ENCODE results near the gene ENTPD1.
"Not testable (repeated sequence)": the region's sequence is repeated elsewhere in the genome, so short reads cannot be mapped to it uniquely, and the experiment has no call there.

The ENTPD1 gene

DNA sequence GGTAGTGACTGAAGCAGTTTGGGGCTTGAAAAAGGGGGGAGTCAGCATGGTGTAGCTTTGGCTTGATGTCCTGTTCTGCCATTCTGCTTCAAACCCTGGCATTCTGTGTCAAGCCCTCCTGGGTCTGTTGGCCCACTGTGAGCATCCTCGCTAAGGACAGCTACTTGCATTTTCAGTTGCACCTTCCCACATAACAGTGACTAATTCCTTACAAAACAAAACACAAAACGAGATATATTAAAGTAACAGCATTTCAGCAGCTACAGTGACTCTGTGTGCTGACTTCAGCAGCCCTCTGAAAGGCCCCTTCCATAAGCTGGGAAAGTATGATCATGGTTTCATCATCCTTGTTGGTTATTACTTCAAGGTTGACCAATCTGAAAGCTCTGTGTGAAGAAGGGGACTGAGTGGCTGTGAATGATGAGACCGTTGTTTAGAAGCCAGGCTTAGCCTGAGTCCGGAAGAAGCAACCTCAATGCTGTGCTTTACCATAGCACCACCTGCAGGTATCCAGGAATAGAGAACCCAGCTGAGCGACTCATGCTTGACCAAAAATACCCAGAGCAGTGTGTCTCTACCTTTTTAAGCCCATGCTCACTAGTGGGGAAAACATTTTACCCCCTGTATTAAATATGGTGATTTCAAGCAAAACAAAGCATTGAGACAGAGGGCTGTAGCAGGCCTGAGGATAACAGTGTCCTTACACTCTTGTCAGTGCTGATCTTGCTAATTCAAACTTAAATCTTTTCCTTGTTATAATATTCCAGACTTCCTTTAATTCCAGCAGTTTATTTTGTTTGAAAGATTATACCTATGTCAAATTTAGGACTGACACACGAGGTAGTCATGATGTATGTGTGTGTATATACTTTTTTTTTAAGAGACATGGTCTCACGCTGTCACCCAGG lies 109.2 kb downstream of the ENTPD1 start:
- DNase-seq (ENCODE audit: low read depth in 2 of 2): peak; percentile 37 to 46

- no peak for DNase-seq (ENCODE audit: low read depth in 2 of 2)
Measured at GRCh38 chr10:95865814-95866466, 110.0 kb downstream of the ENTPD1 start.

DNA sequence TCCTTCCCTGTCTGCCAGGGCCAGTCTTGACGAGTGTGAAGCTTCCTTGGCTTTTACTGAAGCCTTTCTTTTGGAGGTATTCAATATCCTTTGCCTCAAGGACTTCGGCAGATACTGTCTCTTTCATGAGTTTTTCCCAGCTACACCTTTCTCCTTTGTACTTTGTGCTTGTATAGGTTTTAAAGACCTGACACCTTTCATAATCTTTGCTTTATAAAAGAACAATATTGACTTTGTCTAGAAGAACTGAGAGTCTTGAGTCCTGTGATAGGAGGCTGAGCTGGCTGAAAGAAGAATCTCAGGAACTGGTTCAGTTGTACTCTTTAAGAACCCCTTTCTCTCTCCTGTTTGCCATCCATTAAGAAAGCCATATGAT lies 110.5 kb downstream of the ENTPD1 start:
- no peak for DNase-seq (ENCODE audit: low read depth in 2 of 2)

GRCh38 chr10:95867866-95868265 lies 111.9 kb downstream of the ENTPD1 start:
- DNase-seq (ENCODE audit: low read depth in 2 of 2): no peak

- no peak for DNase-seq (ENCODE audit: low read depth in 2 of 2)
Measured at GRCh38 chr10:95872158-95872711, 116.3 kb downstream of the ENTPD1 start.

- DNase-seq (ENCODE audit: low read depth in 2 of 2): no peak
Measured at GRCh38 chr10:95873139-95873538, 117.2 kb downstream of the ENTPD1 start.

- DNase-seq (ENCODE audit: low read depth in 2 of 2): no peak
Measured at GRCh38 chr10:95873651-95874050, 117.7 kb downstream of the ENTPD1 start.

GRCh38 chr10:95874783-95875182 lies 118.8 kb downstream of the ENTPD1 start:
- DNase-seq (ENCODE audit: low read depth in 2 of 2): not testable (repeated sequence)

- DNase-seq (ENCODE audit: low read depth in 2 of 2): no peak
Measured at GRCh38 chr10:95876756-95877155, 120.8 kb downstream of the ENTPD1 start.

DNA sequence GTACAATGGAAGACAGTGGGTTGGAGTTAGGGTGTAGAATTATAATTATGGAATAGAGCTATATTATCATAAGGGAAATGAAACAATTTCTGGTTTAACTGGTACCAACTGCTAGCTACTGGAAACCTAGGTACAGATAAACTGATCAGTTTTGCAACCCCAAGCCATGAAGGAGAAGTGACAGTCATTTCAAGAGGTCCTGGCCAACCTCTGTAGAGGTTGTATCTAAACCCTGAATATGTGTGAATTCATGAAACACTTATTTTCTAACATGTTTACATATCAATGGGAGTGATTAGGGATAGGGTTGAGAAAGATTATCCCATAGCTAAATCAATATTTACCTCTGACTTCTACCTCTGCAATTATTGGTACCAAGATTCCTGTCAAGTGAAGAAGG lies 121.9 kb downstream of the ENTPD1 start:
- DNase-seq (ENCODE audit: low read depth in 2 of 2): no peak

- no peak for DNase-seq (ENCODE audit: low read depth in 2 of 2)
Measured at GRCh38 chr10:95880704-95881103, 124.7 kb downstream of the ENTPD1 start.

- DNase-seq (ENCODE audit: low read depth in 2 of 2): no peak
Measured at GRCh38 chr10:95881316-95881715, 125.4 kb downstream of the ENTPD1 start.

- no peak for DNase-seq (ENCODE audit: low read depth in 2 of 2)
Measured at GRCh38 chr10:95889830-95890229, 133.9 kb downstream of the ENTPD1 start.

DNA sequence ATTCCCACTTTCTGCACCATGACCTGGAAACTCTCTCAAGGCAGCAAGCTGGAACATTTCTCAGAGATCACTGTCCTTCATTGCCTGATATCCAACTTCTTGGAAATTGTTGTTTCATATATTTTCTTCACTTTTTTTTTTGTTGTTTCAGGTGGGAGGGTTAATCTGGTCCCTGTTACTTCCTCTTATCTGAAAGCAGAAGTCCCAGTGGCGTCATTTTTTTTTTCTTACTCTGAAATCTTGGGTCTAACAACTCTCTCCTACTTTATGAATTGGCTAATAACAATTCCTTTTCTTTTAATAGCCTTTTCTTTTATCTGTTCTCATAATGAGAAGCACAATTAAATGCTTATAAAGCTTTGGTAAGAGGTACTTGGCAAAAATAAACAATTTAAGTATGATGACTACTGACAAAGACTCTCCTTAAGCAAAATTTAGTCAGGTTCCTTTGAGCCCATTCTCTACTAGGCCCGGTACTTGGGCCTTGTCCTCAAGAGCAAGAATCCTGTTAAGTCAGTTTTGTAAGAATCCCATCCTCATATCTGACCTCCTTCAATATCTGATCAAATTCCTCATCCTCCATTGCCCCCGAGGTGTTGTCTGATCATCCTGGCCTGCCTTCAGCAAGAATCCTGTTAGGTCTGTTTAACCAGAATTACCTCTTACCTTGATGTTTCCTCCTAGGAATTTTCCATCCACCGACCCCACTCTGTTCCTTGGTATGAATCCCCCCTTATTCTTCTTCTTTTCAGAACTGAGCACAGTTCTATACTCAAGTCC lies 140.3 kb downstream of the ENTPD1 start:
- DNase-seq (ENCODE audit: low read depth in 2 of 2): no peak

DNA sequence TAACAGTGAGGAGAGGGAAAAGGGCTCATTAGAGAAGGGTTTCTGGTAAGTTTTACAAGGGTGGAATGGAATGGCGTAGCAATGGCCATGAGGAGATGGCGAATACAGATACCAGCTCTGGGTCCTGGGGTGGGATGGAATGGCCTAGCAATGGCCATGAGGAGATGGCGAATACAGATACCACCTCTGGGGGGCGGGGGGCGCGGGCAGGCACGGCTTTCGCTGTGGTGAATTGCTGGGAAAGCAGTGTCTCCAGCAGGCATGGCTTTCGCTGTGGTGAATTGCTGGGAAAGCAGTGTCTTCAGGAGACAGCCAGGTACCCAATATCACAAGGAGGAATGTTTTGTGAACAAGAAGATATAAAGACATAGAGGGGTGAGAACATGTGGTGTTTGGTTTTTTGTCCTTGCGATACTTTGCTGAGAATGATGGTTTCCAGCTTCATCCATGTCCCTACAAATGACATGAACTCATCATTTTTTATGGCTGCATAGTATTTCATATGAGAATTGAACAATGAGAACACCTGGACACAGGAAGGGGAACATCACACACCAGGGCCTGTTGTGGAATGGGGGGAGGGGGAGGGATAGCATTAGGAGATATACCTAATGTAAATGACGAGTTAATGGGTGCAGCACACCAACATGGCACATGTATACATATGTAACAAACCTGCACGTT lies 150.1 kb downstream of the ENTPD1 start:
- DNase-seq (ENCODE audit: low read depth in 2 of 2): not testable (repeated sequence)

- peak in 1 of 2 experiments; percentile 7 for DNase-seq (ENCODE audit: low read depth in 2 of 2)
Measured at GRCh38 chr10:95906677-95907455, 150.9 kb downstream of the ENTPD1 start.

- peak; percentile 36 to 37 for DNase-seq (ENCODE audit: low read depth in 2 of 2)
Measured at GRCh38 chr10:95907456-95908253, 151.7 kb downstream of the ENTPD1 start, which contains the start of gene CC2D2B. Gene CC2D2B (plus strand): TSS chr10:95907975. CDS start chr10:95911324, 3,349 bp downstream.

- DNase-seq (ENCODE audit: low read depth in 2 of 2): no peak
Measured at GRCh38 chr10:95908450-95908849, 152.5 kb downstream of the ENTPD1 start.

GRCh38 chr10:95909561-95909960 lies 153.6 kb downstream of the ENTPD1 start:
- DNase-seq (ENCODE audit: low read depth in 2 of 2): no peak

- not testable (repeated sequence) for DNase-seq (ENCODE audit: low read depth in 2 of 2)
Measured at GRCh38 chr10:95916039-95916438, 160.1 kb downstream of the ENTPD1 start.
